ENCODE results near the gene VPS41. TPM values are rescaled to one million over a fixed set of nuclear protein-coding genes. Genes with fewer than 3 reads are reported as not detected.

The VPS41 gene
- total and polyA plus RNA-seq, 2 of the 13 experiments (the other 11 are each of a cell fraction or from before 2014, with no cell fraction given) = 12.1 to 43.4 TPM

GRCh38 chr7:38934536-38934935 lies 25.5 kb upstream of the VPS41 start:
- H3K36me3 ChIP-seq (replicated peaks in 1 of 2; ENCODE audit: control insufficient read depth in 1 of 2, insufficient read depth in 2 of 2, low read length in 2 of 2) = no peaks in the 10 kb centered on the region
- no peak overlapping the region for H3K4me3 ChIP-seq (replicated peaks in 1 of 3; ENCODE audit: insufficient read depth in 1 of 3, low read depth in 2 of 3, low read length in 3 of 3)
- TF ChIP-seq NR0B2 (CRISPR knock-in tag; IDR thresholded peaks at IDR 0.05) = no peak
- no peak for TF ChIP-seq NCOR1 (IDR thresholded peaks at IDR 0.05; ENCODE audit: borderline replicate concordance, low read length)
- TF ChIP-seq ZFY (CRISPR knock-in tag; IDR thresholded peaks at IDR 0.05) = no peak
- no peak for TF ChIP-seq KDM1A (CRISPR knock-in tag; IDR thresholded peaks at IDR 0.05)
- no peak for TF ChIP-seq ATF5 (CRISPR knock-in tag; IDR thresholded peaks at IDR 0.05; ENCODE audit: low read depth)
- TF ChIP-seq MLXIP (CRISPR knock-in tag; IDR thresholded peaks at IDR 0.05; ENCODE audit: borderline replicate concordance) = no peak
- no peak for TF ChIP-seq ASH2L (IDR thresholded peaks at IDR 0.05; ENCODE audit: insufficient read length, low read depth, low read length)
- TF ChIP-seq ZSCAN12 (CRISPR knock-in tag; IDR thresholded peaks at IDR 0.05) = no peak
- no peak for TF ChIP-seq ZNF850 (CRISPR knock-in tag; conservative IDR thresholded peaks at IDR 0.05)
- no peak for TF ChIP-seq GPN1 (CRISPR knock-in tag; IDR thresholded peaks at IDR 0.05; ENCODE audit: borderline replicate concordance)
- no peak for TF ChIP-seq KLF12 (CRISPR knock-in tag; IDR thresholded peaks at IDR 0.05; ENCODE audit: borderline replicate concordance)
- no peak for TF ChIP-seq GTF2F1 (IDR thresholded peaks at IDR 0.05; ENCODE audit: low read length)
- TF ChIP-seq KLF15 (CRISPR knock-in tag; IDR thresholded peaks at IDR 0.05; ENCODE audit: borderline replicate concordance) = no peak
- TF ChIP-seq NBN (conservative IDR thresholded peaks at IDR 0.05) = no peak
- TF ChIP-seq HINFP (CRISPR knock-in tag; IDR thresholded peaks at IDR 0.05; ENCODE audit: low read depth) = no peak
- TF ChIP-seq MIXL1 (CRISPR knock-in tag; IDR thresholded peaks at IDR 0.05) = no peak
- no peak for TF ChIP-seq E2F2 (CRISPR knock-in tag; IDR thresholded peaks at IDR 0.05; ENCODE audit: borderline replicate concordance)
- TF ChIP-seq ZMAT5 (CRISPR knock-in tag; IDR thresholded peaks at IDR 0.05; ENCODE audit: borderline replicate concordance, low read depth) = no peak
- TF ChIP-seq ZBTB21 (CRISPR knock-in tag; IDR thresholded peaks at IDR 0.05) = no peak
- FAIRE-seq = no peak
- no peaks in the 10 kb centered on the region for H4K20me1 ChIP-seq (ENCODE audit: insufficient read depth, low read length)
- H3K4me1 ChIP-seq (ENCODE audit: insufficient read depth, low read length) = no peaks in the 10 kb centered on the region
- H2AFZ ChIP-seq (ENCODE audit: low read length) = no peak overlapping the region
- H3K27ac ChIP-seq (ENCODE audit: extremely low read length, insufficient read depth, low read length) = no peak overlapping the region
- no peaks in the 10 kb centered on the region for H3K79me2 ChIP-seq (ENCODE audit: insufficient read depth, low read length)
- in situ Hi-C loops (cut with HindIII; ENCODE audit: extremely low pct_ligation_motif_present, low pct_unique_long_range_greater_than_20kb) (loop anchor here (5.0 kb wide), 2 partner anchors 533 to 583 kb away; no protein-coding TSS in a partner anchor), intact Hi-C loops (cut with micrococcal nuclease; ENCODE audit: unreplicated experiment) (no loop called here)
- ATAC-seq = no peak
- no peak overlapping the region for H3K9ac ChIP-seq (ENCODE audit: insufficient read depth, low read depth, low read length)
- ChIA-PET CTCF (ENCODE audit: low intra/inter-chr PET ratio, low total read pairs) (no interaction called here), POLR2A (no interaction called here)
- no TSS peak for BruUV-seq (replicated peaks)
- DNase-seq (ENCODE audit: low spot score) = no peak
- no peaks in the 10 kb centered on the region for H3K27me3 ChIP-seq (ENCODE audit: control insufficient read depth in 1 of 2, insufficient read depth in 2 of 2, low read length in 2 of 2)
- no peak overlapping the region for H3K4me2 ChIP-seq (ENCODE audit: low read depth, low read length)
- H3K9me3 ChIP-seq (ENCODE audit: low read length) = no peaks in the 10 kb centered on the region
- 57% methylated on average over 7 of the region's 10 CpGs for WGBS (ENCODE audit: low lambda C conversion rate)

Data from HepG2 (cell line).